ENCODE measurements around the gene ARHGEF6.
A peak's percentile ranks its signal among the peaks of the same experiment; 100 is the strongest.

The ARHGEF6 gene

GRCh38 chrX:136742721-136743379 is 37.9 kb downstream of the ARHGEF6 start:
- DNase-seq, result no peak

- no peak for DNase-seq
These were observed 42.5 kb downstream of the ARHGEF6 start for GRCh38 chrX:136738049-136738729.

- no peak for DNase-seq
These were observed 44.0 kb downstream of the ARHGEF6 start for GRCh38 chrX:136736690-136737089.

GRCh38 chrX:136735601-136736000 is 45.1 kb downstream of the ARHGEF6 start:
- DNase-seq, result no peak

GRCh38 chrX:136733613-136734012 is 47.1 kb downstream of the ARHGEF6 start:
- no peak for DNase-seq

GRCh38 chrX:136731798-136732197 is 48.9 kb downstream of the ARHGEF6 start:
- no peak for DNase-seq

GRCh38 chrX:136731207-136731782 is 49.4 kb downstream of the ARHGEF6 start:
- DNase-seq, result peak in 1 of 4 experiments; percentile 3

GRCh38 chrX:136728393-136728792 is 52.3 kb downstream of the ARHGEF6 start:
- DNase-seq, result no peak

GRCh38 chrX:136725441-136726104 is 55.2 kb downstream of the ARHGEF6 start:
- DNase-seq, result no peak

- DNase-seq, result no peak
These were observed 62.6 kb downstream of the ARHGEF6 start for GRCh38 chrX:136718091-136718490.

GRCh38 chrX:136714626-136715599 is 65.8 kb downstream of the ARHGEF6 start:
- DNase-seq, result no peak

- no peak for DNase-seq
These were observed 68.0 kb downstream of the ARHGEF6 start for GRCh38 chrX:136712650-136713310.

- DNase-seq, result peak in 1 of 4 experiments; percentile 2
These were observed 69.6 kb downstream of the ARHGEF6 start for GRCh38 chrX:136711147-136711546.

- no peak for DNase-seq
These were observed 70.3 kb downstream of the ARHGEF6 start for GRCh38 chrX:136710325-136710951.

GRCh38 chrX:136708348-136708747 is 72.4 kb downstream of the ARHGEF6 start:
- no peak for DNase-seq

- DNase-seq, result no peak
These were observed 83.6 kb downstream of the ARHGEF6 start for GRCh38 chrX:136697156-136697555.

- no peak for DNase-seq
These were observed 86.2 kb downstream of the ARHGEF6 start for GRCh38 chrX:136694431-136695087.

GRCh38 chrX:136692271-136692670 is 88.5 kb downstream of the ARHGEF6 start:
- no peak for DNase-seq

- DNase-seq, result no peak
These were observed 89.5 kb downstream of the ARHGEF6 start for GRCh38 chrX:136691028-136691809.

GRCh38 chrX:136689436-136689835 is 91.3 kb downstream of the ARHGEF6 start:
- no peak for DNase-seq
